HCT116 (cell line): ENCODE results near the gene PDE4B. TPM values are rescaled to one million over a fixed set of nuclear protein-coding genes. Genes with fewer than 3 reads are reported as not detected.

ENCODE experiments used
- ATAC-seq: fragments of 200-7000 bp; cut with Tn5 transposase; 2 replicates; pipeline ENCODE4 v1.9.1; 2020; ENCODE audit warnings: mild to moderate bottlenecking, moderate library complexity
- BruUV-seq: library from RNA; stranded (reverse); fragments of 400-500 nt; replicated peaks from 2 replicates; lab custom pipeline; 2021; lab: Mats Ljungman, UMichigan
- CTCF ChIA-PET: fragments of 300-600 bp; sonication (Branson Sonifier 250); formaldehyde crosslinking; loops from one replicate; lab custom pipeline; 2021; ENCODE audit warnings: antibody characterized with exemption; lab: Charles Lee
- POLR2A ChIA-PET: fragments of 300-600, 350-600 bp; sonication (Branson Sonifier 250); formaldehyde crosslinking; loops from one replicate; lab custom pipeline; 2021; ENCODE audit warnings: antibody characterized with exemption; lab: Charles Lee
- RAD21 ChIA-PET, 2 experiments: fragments of 300-600 bp; sonication (Branson Sonifier 250); formaldehyde crosslinking; loops; one replicate each; lab custom pipeline; 2023; ENCODE audit warnings: low total read pairs in 2 of 2; ENCODE audit not compliant: uncharacterized antibody in 2 of 2, unreplicated experiment in 2 of 2, low non-redundant PET in 1 of 2; lab: Charles Lee
- DNase-seq: peaks from one replicate; pipeline ENCODE4 v3.0.0-alpha.2; 2010; ENCODE audit warnings: low read depth, low spot score
- H2AFZ ChIP-seq: fragments of 200-600 bp; shearing (Covaris generic), sonication (generic); 2 replicates; pipeline ENCODE4 v1.6.1; 2017; ENCODE audit warnings: low read depth, mixed run types, mixed read lengths, antibody characterized with exemption, low read length; ENCODE audit not compliant: poor library complexity, severe bottlenecking
- H3K27ac ChIP-seq: 2 replicates; pipeline ENCODE4 v1.5.1; 2012; ENCODE audit warnings: low read depth, low read length
- H3K27me3 ChIP-seq: fragments of 200-600 bp; sonication (generic); 2 replicates; pipeline ENCODE4 v1.6.1; 2016; ENCODE audit warnings: mixed run types, low read length, mixed read lengths; ENCODE audit not compliant: insufficient read depth
- H3K36me3 ChIP-seq, 2 experiments: fragments of 200-500 bp in 1 of 2; fragments of 200-600 bp in 1 of 2; sonication (Bioruptor generic) in 1 of 2; sonication (generic) in 1 of 2; 2 replicates each; pipeline versions ENCODE4 v1.5.1 to v1.6.1; 2014 to 2016; ENCODE audit warnings: low read length in 2 of 2, inconsistent platforms in 1 of 2, mixed read lengths in 1 of 2, mixed run types in 1 of 2; ENCODE audit not compliant: insufficient read depth in 2 of 2, control insufficient read depth in 1 of 2
- H3K4me1 ChIP-seq, 2 experiments: fragments of 200-600 bp in 1 of 2; sonication (generic) in 1 of 2; 2 replicates each; pipeline versions ENCODE4 v1.5.1 to v1.6.1; 2012 to 2017; ENCODE audit warnings: low read length in 2 of 2, inconsistent platforms in 1 of 2, mild to moderate bottlenecking in 1 of 2, mixed read lengths in 1 of 2, mixed run types in 1 of 2, moderate library complexity in 1 of 2; ENCODE audit not compliant: insufficient read depth in 2 of 2, control insufficient read depth in 1 of 2
- H3K4me2 ChIP-seq: fragments of 200-600 bp; sonication (generic); 2 replicates; pipeline ENCODE4 v1.6.1; 2017; ENCODE audit warnings: mixed run types, low read length, mixed read lengths
- H3K4me3 ChIP-seq, 2 experiments: fragments of 200-600 bp in 1 of 2; sonication (generic) in 1 of 2; replicated peaks in 1 of 2; 2 replicates each; pipeline ENCODE4 v1.5.1; 2011 to 2016; ENCODE audit warnings: low read length in 2 of 2, control low read depth in 1 of 2, low read depth in 1 of 2, mild to moderate bottlenecking in 1 of 2, mixed read lengths in 1 of 2, mixed run types in 1 of 2
- H3K79me2 ChIP-seq: fragments of 200-600 bp; sonication (generic); 2 replicates; pipeline ENCODE4 v1.6.1; 2017; ENCODE audit warnings: mild to moderate bottlenecking, mixed run types, low read length, moderate library complexity, mixed read lengths; ENCODE audit not compliant: insufficient read depth
- H3K9ac ChIP-seq: fragments of 200-600 bp; sonication (generic); 2 replicates; pipeline ENCODE4 v1.6.1; 2016; ENCODE audit warnings: low read length, mixed read lengths
- H3K9me2 ChIP-seq: fragments of 200-600 bp; sonication (generic), shearing (Covaris generic); 2 replicates; pipeline ENCODE4 v1.6.1; 2017; ENCODE audit warnings: mixed run types, mild to moderate bottlenecking, moderate library complexity; ENCODE audit not compliant: insufficient read depth
- H3K9me3 ChIP-seq, 2 experiments: fragments of 200-500 bp in 1 of 2; fragments of 200-600 bp in 1 of 2; sonication (Bioruptor generic) in 1 of 2; sonication (generic) in 1 of 2; 2 replicates each; pipeline ENCODE4 v1.6.1; 2014 to 2017; ENCODE audit warnings: low read length in 2 of 2, mixed read lengths in 2 of 2, inconsistent platforms in 1 of 2, low read depth in 1 of 2, mild to moderate bottlenecking in 1 of 2, mixed run types in 1 of 2, moderate library complexity in 1 of 2; ENCODE audit not compliant: control insufficient read depth in 1 of 2, insufficient read depth in 1 of 2
- H4K20me1 ChIP-seq: fragments of 200-600 bp; sonication (generic), shearing (Covaris generic); 2 replicates; pipeline ENCODE4 v1.6.1; 2017; ENCODE audit warnings: mixed run types, mild to moderate bottlenecking, moderate library complexity; ENCODE audit not compliant: insufficient read depth
- CBX3 ChIP-seq: IDR thresholded peaks from 2 replicates; pipeline ENCODE4 v1.6.1; 2012; ENCODE audit warnings: low read depth
- CEBPB ChIP-seq: IDR thresholded peaks from 2 replicates; pipeline ENCODE4 v1.6.1; 2012; ENCODE audit warnings: low read depth
- EZH2 ChIP-seq: fragments of 200-600 bp; sonication (generic); IDR thresholded peaks from 2 replicates; pipeline ENCODE4 v1.6.1; 2017; ENCODE audit warnings: antibody characterized with exemption, mixed run types
- EZH2phosphoT487 ChIP-seq: fragments of 200-600 bp; IDR thresholded peaks from 2 replicates; pipeline ENCODE4 v1.6.1; 2018; ENCODE audit warnings: antibody characterized with exemption, borderline replicate concordance
- JUND ChIP-seq: IDR thresholded peaks from 2 replicates; pipeline ENCODE4 v1.6.1; 2012
- POLR2A ChIP-seq: IDR thresholded peaks from 2 replicates; pipeline ENCODE4 v1.7.0; 2011; ENCODE audit warnings: borderline replicate concordance; ENCODE audit not compliant: insufficient read depth, insufficient read length; ENCODE audit errors: extremely low read depth
- YY1 ChIP-seq: IDR thresholded peaks from 2 replicates; pipeline ENCODE4 v1.6.1; 2011; ENCODE audit warnings: low read length, low read depth, moderate library complexity, mild to moderate bottlenecking; ENCODE audit not compliant: insufficient replicate concordance; ENCODE audit errors: extremely low read depth
- ZNF274 ChIP-seq: fragments of 200-500 bp; sonication (Bioruptor generic); IDR thresholded peaks from 2 replicates; pipeline ENCODE4 v1.6.1; 2014; ENCODE audit warnings: mild to moderate bottlenecking, low read depth, low read length, inconsistent platforms
- intact Hi-C: fragments of 100-400 bp; cut with micrococcal nuclease; formaldehyde crosslinking; loops from 2 replicates; pipeline ENCODE4 v1.10.0; 2022
- total RNA-seq: library from RNA; stranded (reverse); gene quantifications from one replicate; pipeline ENCODE4 v1.2.1, GENCODE V29; 2021; ENCODE audit not compliant: unreplicated experiment
- TF ChIP-seq, protein P1 (sequence below): IDR thresholded peaks from 2 replicates; pipeline ENCODE4 v1.6.1; 2012; ENCODE audit warnings: low read depth
- TF ChIP-seq, protein P2 (sequence below): IDR thresholded peaks from 2 replicates; pipeline ENCODE4 v1.6.1; 2012

PDE4B gene
- total RNA-seq, 1 experiment from 2014 or later = 76.9 TPM

DNA sequence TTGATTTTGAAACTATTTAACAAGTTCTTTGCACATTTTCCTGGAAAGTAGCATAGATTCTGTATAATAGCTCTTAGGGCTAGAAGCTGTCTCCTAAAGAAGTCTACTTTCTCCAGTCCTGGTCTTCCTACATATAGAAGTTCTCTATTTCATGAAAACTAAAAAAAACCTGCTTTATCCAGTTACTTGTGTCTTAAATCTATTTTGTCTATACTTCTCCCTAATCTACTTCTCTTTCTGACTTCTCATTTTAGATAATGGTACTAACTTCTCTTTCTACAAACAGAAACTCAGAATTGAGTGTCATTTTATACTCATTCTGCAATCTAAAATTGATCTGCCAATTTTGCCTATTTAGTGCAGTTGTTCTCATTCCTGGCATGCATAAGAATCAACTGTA lies 28.7 kb downstream of the PDE4B start:
- BruUV-seq = no TSS peak
- no peaks in the 10 kb centered on the region for H3K4me1 ChIP-seq
- ChIA-PET POLR2A (no interaction called here), RAD21 (no interaction called here), CTCF (no interaction called here)
- DNase-seq (no peak), ATAC-seq (no peak)
- H3K4me2 ChIP-seq = no peak overlapping the region
- no peak overlapping the region for H3K27ac ChIP-seq
- H3K4me3 ChIP-seq = no peak overlapping the region
- H3K27me3 ChIP-seq = no peaks in the 10 kb centered on the region
- H4K20me1 ChIP-seq = no peaks in the 10 kb centered on the region
- no peaks in the 10 kb centered on the region for H3K36me3 ChIP-seq
- no peaks in the 10 kb centered on the region for H3K9me3 ChIP-seq
- no peaks in the 10 kb centered on the region for H3K79me2 ChIP-seq
- no peak overlapping the region for H2AFZ ChIP-seq
- no peak overlapping the region for H3K9ac ChIP-seq
- TF ChIP-seq, protein P1, sequence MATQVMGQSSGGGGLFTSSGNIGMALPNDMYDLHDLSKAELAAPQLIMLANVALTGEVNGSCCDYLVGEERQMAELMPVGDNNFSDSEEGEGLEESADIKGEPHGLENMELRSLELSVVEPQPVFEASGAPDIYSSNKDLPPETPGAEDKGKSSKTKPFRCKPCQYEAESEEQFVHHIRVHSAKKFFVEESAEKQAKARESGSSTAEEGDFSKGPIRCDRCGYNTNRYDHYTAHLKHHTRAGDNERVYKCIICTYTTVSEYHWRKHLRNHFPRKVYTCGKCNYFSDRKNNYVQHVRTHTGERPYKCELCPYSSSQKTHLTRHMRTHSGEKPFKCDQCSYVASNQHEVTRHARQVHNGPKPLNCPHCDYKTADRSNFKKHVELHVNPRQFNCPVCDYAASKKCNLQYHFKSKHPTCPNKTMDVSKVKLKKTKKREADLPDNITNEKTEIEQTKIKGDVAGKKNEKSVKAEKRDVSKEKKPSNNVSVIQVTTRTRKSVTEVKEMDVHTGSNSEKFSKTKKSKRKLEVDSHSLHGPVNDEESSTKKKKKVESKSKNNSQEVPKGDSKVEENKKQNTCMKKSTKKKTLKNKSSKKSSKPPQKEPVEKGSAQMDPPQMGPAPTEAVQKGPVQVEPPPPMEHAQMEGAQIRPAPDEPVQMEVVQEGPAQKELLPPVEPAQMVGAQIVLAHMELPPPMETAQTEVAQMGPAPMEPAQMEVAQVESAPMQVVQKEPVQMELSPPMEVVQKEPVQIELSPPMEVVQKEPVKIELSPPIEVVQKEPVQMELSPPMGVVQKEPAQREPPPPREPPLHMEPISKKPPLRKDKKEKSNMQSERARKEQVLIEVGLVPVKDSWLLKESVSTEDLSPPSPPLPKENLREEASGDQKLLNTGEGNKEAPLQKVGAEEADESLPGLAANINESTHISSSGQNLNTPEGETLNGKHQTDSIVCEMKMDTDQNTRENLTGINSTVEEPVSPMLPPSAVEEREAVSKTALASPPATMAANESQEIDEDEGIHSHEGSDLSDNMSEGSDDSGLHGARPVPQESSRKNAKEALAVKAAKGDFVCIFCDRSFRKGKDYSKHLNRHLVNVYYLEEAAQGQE = no peak
- no peak for TF ChIP-seq CEBPB
- no peak for TF ChIP-seq EZH2
- no peak for TF ChIP-seq JUND
- TF ChIP-seq ZNF274 = no peak
- no peak for TF ChIP-seq POLR2A
- no peak for TF ChIP-seq YY1
- no peak for TF ChIP-seq CBX3
- TF ChIP-seq, protein P2, sequence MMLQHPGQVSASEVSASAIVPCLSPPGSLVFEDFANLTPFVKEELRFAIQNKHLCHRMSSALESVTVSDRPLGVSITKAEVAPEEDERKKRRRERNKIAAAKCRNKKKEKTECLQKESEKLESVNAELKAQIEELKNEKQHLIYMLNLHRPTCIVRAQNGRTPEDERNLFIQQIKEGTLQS = no peak
- no peak for TF ChIP-seq EZH2phosphoT487
- intact Hi-C loops = no loop called here
- no peaks in the 10 kb centered on the region; the same call in 1 of the 2 replicates for H3K9me2 ChIP-seq
